ENCODE results near the gene RAB38.

DNA sequence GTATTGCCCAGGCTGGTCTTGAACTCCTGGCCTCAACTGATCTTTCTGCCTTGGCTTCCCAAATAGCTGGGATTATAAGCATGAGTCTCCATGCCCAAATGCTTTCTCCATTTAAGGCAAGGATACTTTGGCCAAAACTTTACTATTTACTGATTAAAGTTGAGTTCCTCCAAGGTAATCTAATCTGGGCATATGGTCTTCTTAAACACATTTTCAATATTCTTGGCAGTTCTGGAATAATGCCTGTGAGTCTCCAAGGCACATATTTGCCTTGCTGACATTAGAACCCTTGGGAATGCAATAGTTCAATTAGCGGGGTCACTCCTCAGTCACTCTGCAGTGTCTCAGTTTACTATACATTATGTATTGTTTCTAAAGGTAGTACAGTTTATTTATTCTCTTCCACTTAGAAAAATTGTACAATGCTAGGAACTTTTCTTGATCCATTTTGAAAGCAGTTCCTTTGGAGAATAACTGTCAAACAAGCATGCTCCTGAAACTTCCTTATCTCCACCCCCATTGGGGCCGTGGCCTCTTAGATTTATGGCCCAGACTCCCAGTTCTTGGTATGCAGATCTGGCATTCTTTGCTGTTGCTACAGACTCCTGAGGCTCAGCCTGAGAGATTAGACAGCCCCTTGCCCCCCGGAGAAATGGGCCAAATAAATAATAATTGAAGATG is 13.1 kb upstream of the RAB38 start:
- TF ChIP-seq, protein P1, sequence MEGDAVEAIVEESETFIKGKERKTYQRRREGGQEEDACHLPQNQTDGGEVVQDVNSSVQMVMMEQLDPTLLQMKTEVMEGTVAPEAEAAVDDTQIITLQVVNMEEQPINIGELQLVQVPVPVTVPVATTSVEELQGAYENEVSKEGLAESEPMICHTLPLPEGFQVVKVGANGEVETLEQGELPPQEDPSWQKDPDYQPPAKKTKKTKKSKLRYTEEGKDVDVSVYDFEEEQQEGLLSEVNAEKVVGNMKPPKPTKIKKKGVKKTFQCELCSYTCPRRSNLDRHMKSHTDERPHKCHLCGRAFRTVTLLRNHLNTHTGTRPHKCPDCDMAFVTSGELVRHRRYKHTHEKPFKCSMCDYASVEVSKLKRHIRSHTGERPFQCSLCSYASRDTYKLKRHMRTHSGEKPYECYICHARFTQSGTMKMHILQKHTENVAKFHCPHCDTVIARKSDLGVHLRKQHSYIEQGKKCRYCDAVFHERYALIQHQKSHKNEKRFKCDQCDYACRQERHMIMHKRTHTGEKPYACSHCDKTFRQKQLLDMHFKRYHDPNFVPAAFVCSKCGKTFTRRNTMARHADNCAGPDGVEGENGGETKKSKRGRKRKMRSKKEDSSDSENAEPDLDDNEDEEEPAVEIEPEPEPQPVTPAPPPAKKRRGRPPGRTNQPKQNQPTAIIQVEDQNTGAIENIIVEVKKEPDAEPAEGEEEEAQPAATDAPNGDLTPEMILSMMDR (IDR thresholded peaks at IDR 0.05): no peak
- TF ChIP-seq POLR2A (IDR thresholded peaks at IDR 0.05; ENCODE audit: low read depth) (no peak), EP300 (IDR thresholded peaks at IDR 0.05) (no peak)

Measured in esophagus muscularis mucosa (tissue), 4 donors.